Vagina (tissue), 2 donors: ENCODE data around the gene CSTF2T. TPM values are rescaled to one million over a fixed set of nuclear protein-coding genes. Genes with fewer than 3 reads are reported as not detected.
"Not testable (repeated sequence)": the region's sequence is repeated elsewhere in the genome, so short reads cannot be mapped to it uniquely, and the experiment has no call there.

Experiments
- DNase-seq, 2 donors: peaks; one replicate each; pipeline ENCODE4 v3.0.0-alpha.2; 2017; ENCODE audit errors: extremely low spot score in 2 of 2
- H3K27ac ChIP-seq: fragments of 200-600 bp; sonication (generic); one replicate; pipeline ENCODE4 v1.5.1; 2019
- H3K27me3 ChIP-seq: fragments of 200-600 bp; sonication (generic); one replicate; pipeline ENCODE4 v1.5.1; 2019
- H3K36me3 ChIP-seq, 2 donors: fragments of 200-600 bp; sonication (generic); one replicate each; pipeline ENCODE4 v1.5.1; 2017 to 2019
- H3K4me1 ChIP-seq: fragments of 200-600 bp; sonication (generic); one replicate; pipeline ENCODE4 v1.5.1; 2019
- H3K4me3 ChIP-seq, 2 donors: fragments of 200-600 bp; sonication (generic); 1 replicate in 1 of 2; 2 replicates in 1 of 2; pipeline ENCODE4 v1.5.1; 2016 to 2019
- H3K9me3 ChIP-seq: fragments of 200-600 bp; sonication (generic); one replicate; pipeline ENCODE4 v1.5.1; 2019
- CTCF ChIP-seq, 3 experiments: fragments of 450-650 bp in 2 of 3; fragments of 200-600 bp in 1 of 3; sonication (generic) in 1 of 3; IDR thresholded peaks; one replicate each; pipeline ENCODE4 v1.5.1; 2017 to 2019; ENCODE audit warnings: antibody characterized with exemption in 3 of 3, mild to moderate bottlenecking in 2 of 3, moderate library complexity in 2 of 3
- POLR2A ChIP-seq, 2 donors: fragments of 450-650 bp; IDR thresholded peaks; one replicate each; pipeline ENCODE4 v1.6.1; 2017; ENCODE audit warnings: antibody characterized with exemption in 2 of 2, mild to moderate bottlenecking in 2 of 2, moderate library complexity in 2 of 2
- POLR2AphosphoS5 ChIP-seq, 2 donors: sonication (generic); formaldehyde crosslinking; IDR thresholded peaks; one replicate each; pipeline ENCODE4 v1.9.0; 2017; ENCODE audit warnings: antibody characterized with exemption in 2 of 2, mild to moderate bottlenecking in 2 of 2, low read depth in 1 of 2; ENCODE audit not compliant: insufficient read depth in 1 of 2
- intact Hi-C: fragments of 100-400 bp; cut with DNase I; formaldehyde crosslinking; loops from one replicate; pipeline ENCODE4 v1.15.1; 2023
- total RNA-seq: library from RNA; depleted of rRNA; stranded (reverse); fragments of >200 nt; gene quantifications from one replicate; pipeline ENCODE4 v1.2.3, GENCODE V29; 2016

Gene CSTF2T
- total RNA-seq, 1 donor from 2014 or later = 12.0 TPM

DNA sequence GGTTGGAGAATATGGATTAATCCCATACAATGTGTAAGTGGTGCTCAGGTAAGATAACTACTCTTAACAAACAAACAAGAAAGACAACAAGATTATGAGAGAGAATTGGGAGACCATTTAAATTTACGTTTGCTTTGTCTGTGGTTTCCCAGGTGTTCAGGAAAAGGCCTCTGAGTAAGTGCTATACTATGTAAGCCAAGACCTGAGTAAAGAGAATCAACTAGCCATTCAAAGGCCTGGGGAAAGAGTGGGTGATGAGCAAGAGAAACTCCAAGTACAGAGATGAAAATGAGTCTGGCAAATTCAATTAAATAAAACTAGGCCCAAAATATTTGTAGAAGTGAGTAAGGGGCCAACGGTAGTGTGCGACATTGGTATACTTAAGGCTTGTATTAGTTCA lies 9.9 kb downstream of the CSTF2T start:
- no peaks in the 10 kb centered on the region for H3K36me3 ChIP-seq
- no peak for DNase-seq
- H3K4me3 ChIP-seq = no peak overlapping the region
- no peak for TF ChIP-seq CTCF (IDR thresholded peaks at IDR 0.05)
- TF ChIP-seq POLR2A (IDR thresholded peaks at IDR 0.05) = no peak
- TF ChIP-seq POLR2AphosphoS5 (IDR thresholded peaks at IDR 0.05; ENCODE audit: insufficient read depth in 1 of 2, low read depth in 1 of 2) = no peak
- H3K27ac ChIP-seq = no peak overlapping the region
- H3K27me3 ChIP-seq = no peaks in the 10 kb centered on the region
- intact Hi-C loops = no loop called here
- no peaks in the 10 kb centered on the region for H3K9me3 ChIP-seq
- H3K4me1 ChIP-seq = no peaks in the 10 kb centered on the region

- H3K36me3 ChIP-seq, H3K4me3 ChIP-seq, H3K27ac ChIP-seq, H3K4me1 ChIP-seq, H3K27me3 ChIP-seq, intact Hi-C loops, DNase-seq, H3K9me3 ChIP-seq: not testable (repeated sequence)
These were observed 10.6 kb downstream of the CSTF2T start for GRCh38 chr10:51688826-51689225.

DNA sequence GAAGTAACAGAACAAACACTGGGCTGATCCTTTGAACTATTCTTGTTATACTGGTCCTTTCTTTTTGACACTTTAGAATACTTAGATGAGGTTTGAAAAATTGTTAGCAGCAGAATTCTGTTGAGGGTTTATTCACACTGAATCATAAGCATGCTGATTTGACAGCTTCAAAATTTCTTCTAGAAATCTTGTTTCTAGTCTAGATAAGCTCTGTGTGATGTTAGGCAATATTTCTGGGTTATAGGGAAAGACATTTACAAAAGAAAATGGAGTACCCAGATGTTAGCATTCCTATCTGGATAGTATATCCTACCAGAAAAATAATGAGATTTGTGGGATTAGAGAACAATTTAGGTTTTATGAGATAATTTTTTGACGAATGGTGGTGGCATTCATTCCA lies 12.1 kb downstream of the CSTF2T start:
- Histone ChIP-seq H3K27me3 (no peaks in the 10 kb centered on the region), H3K4me1 (no peaks in the 10 kb centered on the region), H3K36me3 (no peaks in the 10 kb centered on the region), H3K27ac (no peak overlapping the region), H3K9me3 (no peaks in the 10 kb centered on the region), H3K4me3 (no peak overlapping the region)
- TF ChIP-seq POLR2AphosphoS5 (IDR thresholded peaks at IDR 0.05; ENCODE audit: insufficient read depth in 1 of 2, low read depth in 1 of 2) (no peak), CTCF (IDR thresholded peaks at IDR 0.05) (no peak), POLR2A (IDR thresholded peaks at IDR 0.05) (no peak)
- no peak for DNase-seq
- intact Hi-C loops = no loop called here

GRCh38 chr10:51685768-51686167 lies 13.6 kb downstream of the CSTF2T start:
- Histone ChIP-seq H3K9me3 (no peaks in the 10 kb centered on the region), H3K27ac (no peak overlapping the region), H3K4me3 (no peak overlapping the region), H3K4me1 (no peaks in the 10 kb centered on the region), H3K36me3 (no peaks in the 10 kb centered on the region), H3K27me3 (no peaks in the 10 kb centered on the region)
- TF ChIP-seq CTCF (IDR thresholded peaks at IDR 0.05) (no peak), POLR2A (IDR thresholded peaks at IDR 0.05) (no peak)
- intact Hi-C loops = no loop called here
- DNase-seq = no peak

- DNase-seq = no peak
- intact Hi-C loops = no loop called here
- Histone ChIP-seq H3K4me1 (no peaks in the 10 kb centered on the region), H3K36me3 (no peaks in the 10 kb centered on the region), H3K27me3 (no peaks in the 10 kb centered on the region), H3K4me3 (no peak overlapping the region), H3K9me3 (no peaks in the 10 kb centered on the region), H3K27ac (no peak overlapping the region)
- TF ChIP-seq POLR2AphosphoS5 (IDR thresholded peaks at IDR 0.05; ENCODE audit: insufficient read depth in 1 of 2, low read depth in 1 of 2) = no peak
- TF ChIP-seq CTCF (IDR thresholded peaks at IDR 0.05) = no peak
- TF ChIP-seq POLR2A (IDR thresholded peaks at IDR 0.05) = no peak
These were observed 16.2 kb downstream of the CSTF2T start for GRCh38 chr10:51683031-51683691.
